Activated CD8-positive, alpha-beta T cell treated with anti-CD3 and anti-CD28 coated beads for 36 hours (primary cell): ENCODE measurements around the gene ZEB1. TPM values are rescaled to one million over a fixed set of nuclear protein-coding genes. Genes with fewer than 3 reads are reported as not detected.
"Not testable (repeated sequence)": the region's sequence is repeated elsewhere in the genome, so short reads cannot be mapped to it uniquely, and the experiment has no call there.

Experiments used
- ATAC-seq: fragments of 200-7000 bp; cut with Tn5 transposase; one replicate; pipeline ENCODE4 v1.10.0; 2021; ENCODE audit warnings: mild to moderate bottlenecking, moderate library complexity
- CTCF ChIA-PET: fragments of 350-600 bp; sonication (Branson Sonifier 250); formaldehyde crosslinking; loops from one replicate; lab custom pipeline; 2021; ENCODE audit warnings: antibody characterized with exemption; lab: Charles Lee
- POLR2A ChIA-PET: fragments of 350-600 bp; sonication (Branson Sonifier 250); formaldehyde crosslinking; loops from one replicate; lab custom pipeline; 2021; ENCODE audit warnings: antibody characterized with exemption; lab: Charles Lee
- DNase-seq: peaks from one replicate; pipeline ENCODE4 v3.0.0-alpha.2; 2020
- H3K27ac Mint-ChIP-seq: one replicate; pipeline ENCODE4 v1.8.0; 2021; ENCODE audit warnings: mild to moderate bottlenecking, mixed read lengths
- H3K27me3 Mint-ChIP-seq: one replicate; pipeline ENCODE4 v1.8.0; 2021; ENCODE audit warnings: mixed read lengths
- H3K36me3 Mint-ChIP-seq: one replicate; pipeline ENCODE4 v1.8.0; 2021; ENCODE audit warnings: low read depth, mixed read lengths
- H3K4me1 Mint-ChIP-seq: one replicate; pipeline ENCODE4 v1.8.0; 2021; ENCODE audit warnings: low read depth, mixed read lengths
- H3K4me3 Mint-ChIP-seq: one replicate; pipeline ENCODE4 v1.8.0; 2021; ENCODE audit warnings: mild to moderate bottlenecking, moderate library complexity, mixed read lengths
- H3K9me3 Mint-ChIP-seq: one replicate; pipeline ENCODE4 v1.8.0; 2021; ENCODE audit warnings: mixed read lengths
- intact Hi-C: fragments of 100-400 bp; cut with micrococcal nuclease; formaldehyde crosslinking; loops from one replicate; pipeline ENCODE4 v1.10.0; 2022
- total RNA-seq, 2 experiments: library from RNA; stranded (reverse); gene quantifications; one replicate each; pipeline ENCODE4 v1.2.3, GENCODE V29; 2021
- TF ChIP-seq, protein P1 (sequence below): fragments of 200-600 bp; IDR thresholded peaks from one replicate; pipeline ENCODE4 v1.8.0; 2022; ENCODE audit warnings: antibody characterized with exemption, mild to moderate bottlenecking

Gene ZEB1
- total RNA-seq, 2 experiments from 2014 or later: 28.4 to 29.7 TPM

DNA sequence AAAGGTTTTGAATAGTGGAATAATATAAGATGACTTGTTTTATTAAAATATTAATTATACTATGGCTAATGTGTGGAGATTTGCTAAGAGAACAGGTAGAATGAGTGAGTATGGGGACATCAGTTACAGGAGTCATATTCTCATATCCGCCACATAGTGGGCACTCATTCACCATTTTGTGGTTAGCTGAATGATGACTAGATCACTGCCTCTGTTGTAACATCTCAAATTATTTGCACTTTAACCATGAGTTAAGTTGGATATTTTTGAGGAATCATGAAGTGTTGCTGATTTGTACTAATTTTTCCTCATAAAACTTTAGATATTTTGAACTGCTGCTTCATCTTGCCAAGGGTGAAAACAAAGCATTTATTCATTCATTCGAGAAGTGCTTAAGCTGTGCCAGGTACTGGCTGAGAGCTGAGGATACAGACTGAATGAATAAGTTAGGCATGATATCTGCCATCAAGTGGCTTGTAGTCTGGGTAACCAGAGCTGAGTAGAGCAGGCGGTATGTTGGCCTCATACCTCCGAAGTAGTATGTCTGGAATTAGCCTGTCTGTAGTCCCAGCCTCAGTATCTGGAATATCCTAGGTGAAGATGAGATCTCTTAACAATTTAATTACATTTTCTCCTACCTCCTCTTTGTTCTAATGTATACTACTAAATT lies 100.5 kb downstream of the ZEB1 start:
- ATAC-seq: peak; percentile 53
- H3K4me3 Mint-ChIP-seq: no peak overlapping the region
- no peaks in the 10 kb centered on the region for H3K27me3 Mint-ChIP-seq
- H3K27ac Mint-ChIP-seq: no peak overlapping the region
- ChIA-PET CTCF (no interaction called here), POLR2A (no interaction called here)
- H3K9me3 Mint-ChIP-seq: peaks cover 5% of the 10 kb centered on the region
- intact Hi-C loops: no loop called here
- peak; percentile 24 for DNase-seq
- H3K36me3 Mint-ChIP-seq: peaks cover 13% of the 10 kb centered on the region
- H3K4me1 Mint-ChIP-seq: peaks cover 53% of the 10 kb centered on the region
- TF ChIP-seq, protein P1, sequence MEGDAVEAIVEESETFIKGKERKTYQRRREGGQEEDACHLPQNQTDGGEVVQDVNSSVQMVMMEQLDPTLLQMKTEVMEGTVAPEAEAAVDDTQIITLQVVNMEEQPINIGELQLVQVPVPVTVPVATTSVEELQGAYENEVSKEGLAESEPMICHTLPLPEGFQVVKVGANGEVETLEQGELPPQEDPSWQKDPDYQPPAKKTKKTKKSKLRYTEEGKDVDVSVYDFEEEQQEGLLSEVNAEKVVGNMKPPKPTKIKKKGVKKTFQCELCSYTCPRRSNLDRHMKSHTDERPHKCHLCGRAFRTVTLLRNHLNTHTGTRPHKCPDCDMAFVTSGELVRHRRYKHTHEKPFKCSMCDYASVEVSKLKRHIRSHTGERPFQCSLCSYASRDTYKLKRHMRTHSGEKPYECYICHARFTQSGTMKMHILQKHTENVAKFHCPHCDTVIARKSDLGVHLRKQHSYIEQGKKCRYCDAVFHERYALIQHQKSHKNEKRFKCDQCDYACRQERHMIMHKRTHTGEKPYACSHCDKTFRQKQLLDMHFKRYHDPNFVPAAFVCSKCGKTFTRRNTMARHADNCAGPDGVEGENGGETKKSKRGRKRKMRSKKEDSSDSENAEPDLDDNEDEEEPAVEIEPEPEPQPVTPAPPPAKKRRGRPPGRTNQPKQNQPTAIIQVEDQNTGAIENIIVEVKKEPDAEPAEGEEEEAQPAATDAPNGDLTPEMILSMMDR: no peak

DNA sequence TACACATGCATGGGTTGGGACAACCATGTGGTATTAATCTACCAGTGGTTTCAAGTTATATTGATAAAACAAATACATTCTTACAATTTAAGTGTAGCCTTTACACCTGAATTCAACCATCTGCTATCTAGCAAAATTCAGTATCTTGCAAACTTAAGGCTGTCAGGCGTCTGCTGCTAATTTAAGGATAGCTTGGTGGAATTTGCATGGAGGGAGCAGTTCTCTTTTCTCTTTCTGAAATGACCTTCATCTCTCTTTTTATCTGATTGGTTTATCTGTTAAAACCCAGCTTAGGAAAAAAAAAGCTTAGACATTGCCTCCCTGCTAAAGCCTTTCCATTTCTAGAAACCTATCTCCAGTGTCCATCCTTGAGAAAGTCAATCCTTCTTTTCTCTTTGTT lies 102.3 kb downstream of the ZEB1 start:
- no peak overlapping the region for H3K27ac Mint-ChIP-seq
- no peak overlapping the region for H3K4me3 Mint-ChIP-seq
- CTCF ChIA-PET: no interaction called here
- peaks cover 62% of the 10 kb centered on the region for H3K4me1 Mint-ChIP-seq
- H3K27me3 Mint-ChIP-seq: no peaks in the 10 kb centered on the region
- TF ChIP-seq, protein P1: no peak
- peaks cover 5% of the 10 kb centered on the region for H3K9me3 Mint-ChIP-seq
- DNase-seq (no peak), ATAC-seq (no peak)
- peaks cover 13% of the 10 kb centered on the region for H3K36me3 Mint-ChIP-seq
- intact Hi-C loops: no loop called here
- POLR2A ChIA-PET: no interaction called here

DNA sequence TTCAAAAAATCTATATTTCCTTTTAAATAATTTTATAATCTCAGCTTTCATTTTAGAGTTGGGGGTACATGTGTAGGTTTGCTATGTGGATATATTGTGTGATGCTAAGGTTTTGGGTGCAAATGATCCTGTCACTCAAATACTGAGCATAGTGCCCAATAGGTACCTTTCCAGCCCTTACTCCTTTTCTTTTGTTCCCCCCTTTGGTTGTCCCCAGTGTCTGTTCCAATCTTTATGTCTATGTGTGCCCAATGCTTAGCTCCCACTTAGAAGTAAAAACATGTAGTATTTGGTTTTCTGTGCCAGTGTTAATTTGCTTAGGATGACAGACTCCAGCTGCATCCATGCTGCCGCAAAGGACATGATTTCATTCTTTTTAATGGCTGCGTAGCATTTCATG lies 103.6 kb downstream of the ZEB1 start:
- ChIA-PET POLR2A (no interaction called here), CTCF (interaction anchor here (0.6 kb wide), 1 partner anchor 39 kb away, joined by 3 read pairs; no protein-coding TSS in a partner anchor)
- no peak overlapping the region for H3K4me3 Mint-ChIP-seq
- no peaks in the 10 kb centered on the region for H3K27me3 Mint-ChIP-seq
- H3K27ac Mint-ChIP-seq: no peak overlapping the region
- TF ChIP-seq, protein P1: no peak
- intact Hi-C loops: no loop called here
- peaks cover 16% of the 10 kb centered on the region for H3K36me3 Mint-ChIP-seq
- H3K9me3 Mint-ChIP-seq: peaks cover 8% of the 10 kb centered on the region
- DNase-seq (no peak), ATAC-seq (no peak)
- H3K4me1 Mint-ChIP-seq: peaks cover 63% of the 10 kb centered on the region

DNA sequence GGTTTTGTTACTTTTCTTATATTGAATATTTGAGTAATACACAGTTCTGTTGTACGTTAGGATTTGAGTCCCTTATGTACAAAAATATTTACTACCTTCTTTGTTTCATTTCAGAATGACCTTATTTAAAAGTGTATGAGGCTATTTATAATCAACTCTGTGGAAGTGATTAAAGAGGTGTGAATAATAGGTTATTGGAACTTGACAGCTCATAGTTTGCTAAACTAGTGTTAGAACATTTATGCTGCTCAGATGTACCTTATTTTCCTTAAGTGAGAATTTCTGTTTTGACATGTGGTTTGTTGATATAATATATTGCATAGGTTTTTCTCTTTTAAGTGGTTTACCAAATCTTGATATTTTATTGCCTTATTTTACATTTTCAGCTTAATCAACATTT lies 105.5 kb downstream of the ZEB1 start:
- CTCF ChIA-PET: interaction anchor here (1.5 kb wide), 1 partner anchor 341 kb away, joined by 3 read pairs; no protein-coding TSS in a partner anchor
- TF ChIP-seq, protein P1: no peak
- peaks cover 28% of the 10 kb centered on the region for H3K36me3 Mint-ChIP-seq
- no peaks in the 10 kb centered on the region for H3K27me3 Mint-ChIP-seq
- H3K4me1 Mint-ChIP-seq: peaks cover 69% of the 10 kb centered on the region
- intact Hi-C loops: no loop called here
- H3K9me3 Mint-ChIP-seq: peaks cover 17% of the 10 kb centered on the region
- POLR2A ChIA-PET: no interaction called here
- H3K4me3 Mint-ChIP-seq: no peak overlapping the region
- H3K27ac Mint-ChIP-seq: no peak overlapping the region
- DNase-seq: no peak
- no peak for ATAC-seq

DNA sequence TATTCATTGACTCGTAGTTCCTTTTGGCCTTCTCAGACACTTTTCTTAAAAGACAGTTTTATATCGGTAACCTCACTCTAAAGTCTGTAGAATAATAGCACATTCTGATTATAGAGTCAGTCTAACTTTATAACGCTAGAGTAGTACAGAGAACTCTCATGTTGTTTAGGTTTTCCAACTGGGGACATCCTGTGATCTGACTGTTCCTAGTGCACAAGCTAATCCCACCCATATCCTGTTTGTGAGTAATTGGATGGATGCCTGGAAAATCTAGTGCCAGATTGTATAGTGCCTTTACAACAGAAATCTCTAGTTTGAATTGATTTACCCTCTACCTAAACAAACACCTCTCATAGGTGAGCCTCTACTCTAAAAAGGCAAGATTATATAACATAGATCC lies 107.4 kb downstream of the ZEB1 start:
- intact Hi-C loops: no loop called here
- H3K36me3 Mint-ChIP-seq: peaks cover 23% of the 10 kb centered on the region
- ChIA-PET CTCF (no interaction called here), POLR2A (interaction anchor here (1.2 kb wide), 1 partner anchor 694 kb away, joined by 3 read pairs; no protein-coding TSS in a partner anchor)
- H3K27ac Mint-ChIP-seq: no peak overlapping the region
- ATAC-seq (no peak), DNase-seq (no peak)
- TF ChIP-seq, protein P1: no peak
- peaks cover 59% of the 10 kb centered on the region for H3K4me1 Mint-ChIP-seq
- H3K9me3 Mint-ChIP-seq: peaks cover 17% of the 10 kb centered on the region
- no peaks in the 10 kb centered on the region for H3K27me3 Mint-ChIP-seq
- H3K4me3 Mint-ChIP-seq: no peak overlapping the region

DNA sequence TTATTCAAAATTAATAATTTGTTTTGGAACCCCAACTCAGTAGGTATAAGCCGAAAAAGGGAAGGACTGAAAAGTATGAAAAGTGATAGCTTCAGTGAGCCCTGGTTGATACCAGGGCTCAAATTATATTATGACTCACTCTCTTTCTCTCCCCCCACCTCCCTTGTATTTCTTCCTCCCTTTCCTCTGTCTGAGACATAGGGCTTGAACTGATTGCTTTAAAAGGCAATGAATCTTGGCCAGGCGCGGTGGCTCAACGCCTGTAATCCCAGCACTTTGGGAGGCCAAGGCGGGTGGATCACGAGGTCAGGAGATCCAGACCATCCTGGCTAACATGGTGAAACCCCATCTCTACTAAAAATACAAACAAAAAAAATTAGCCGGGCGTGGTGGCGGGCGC lies 108.3 kb downstream of the ZEB1 start:
- peaks cover 52% of the 10 kb centered on the region for H3K4me1 Mint-ChIP-seq
- POLR2A ChIA-PET: interaction anchor here (0.6 kb wide), 1 partner anchor 450 kb away, joined by 3 read pairs; no protein-coding TSS in a partner anchor
- DNase-seq, H3K27ac Mint-ChIP-seq, ATAC-seq, H3K4me3 Mint-ChIP-seq, intact Hi-C loops, H3K27me3 Mint-ChIP-seq: not testable (repeated sequence)
- CTCF ChIA-PET: interaction anchor here (1.3 kb wide), 1 partner anchor 41 kb away, joined by 3 read pairs; no protein-coding TSS in a partner anchor
- peaks cover 14% of the 10 kb centered on the region for H3K9me3 Mint-ChIP-seq
- peaks cover 17% of the 10 kb centered on the region for H3K36me3 Mint-ChIP-seq

DNA sequence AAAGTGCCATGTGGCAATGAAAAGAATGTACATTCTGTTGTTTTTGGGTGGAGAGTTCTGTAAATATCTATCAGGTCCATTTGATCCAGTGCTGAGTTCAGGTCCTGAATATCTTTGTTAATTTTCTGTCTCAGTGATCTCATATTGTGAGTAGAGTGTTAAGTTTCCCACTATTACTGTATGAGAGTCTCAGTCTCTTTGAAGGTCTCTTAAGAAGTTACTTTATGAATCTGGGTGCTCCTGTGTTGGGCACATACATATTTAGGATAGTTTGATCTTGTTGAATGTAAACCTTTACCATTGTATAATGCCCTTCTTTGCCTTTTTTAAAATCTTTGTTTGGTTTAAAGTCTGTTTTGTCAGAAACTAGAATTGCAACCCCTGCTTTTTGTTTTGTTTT lies 109.5 kb downstream of the ZEB1 start:
- Mint-ChIP-seq H3K36me3 (peaks cover 17% of the 10 kb centered on the region), H3K4me1 (peaks cover 47% of the 10 kb centered on the region), H3K9me3 (peaks cover 13% of the 10 kb centered on the region)
- H3K4me3 Mint-ChIP-seq, H3K27me3 Mint-ChIP-seq, DNase-seq, H3K27ac Mint-ChIP-seq, intact Hi-C loops, CTCF ChIA-PET, POLR2A ChIA-PET: not testable (repeated sequence)
- peak; percentile 42 for ATAC-seq
